HepG2 (cell line): ENCODE measurements around the gene SEZ6. TPM values are rescaled to one million over a fixed set of nuclear protein-coding genes. Genes with fewer than 3 reads are reported as not detected.

Experiments
- CHD2 ChIP-seq: IDR thresholded peaks from 2 replicates; pipeline ENCODE4 v1.6.1; 2011; ENCODE audit warnings: low read depth, low read length, improper control_type of control experiment
- JARID2 ChIP-seq: sonication (generic); formaldehyde crosslinking; IDR thresholded peaks from 2 replicates; pipeline ENCODE4 v1.8.1; 2023; ENCODE audit warnings: missing genetic modification reagents, inconsistent platforms; ENCODE audit not compliant: insufficient replicate concordance
- MYC ChIP-seq: sonication (generic); formaldehyde crosslinking; IDR thresholded peaks from 2 replicates; pipeline ENCODE4 v1.9.0; 2021; ENCODE audit warnings: missing genetic modification reagents, borderline replicate concordance
- SMYD3 ChIP-seq: sonication (generic); formaldehyde crosslinking; IDR thresholded peaks from 2 replicates; pipeline ENCODE4 v1.8.1; 2023; ENCODE audit warnings: mild to moderate bottlenecking, missing genetic modification reagents
- SRY ChIP-seq: sonication (generic); formaldehyde crosslinking; IDR thresholded peaks from 2 replicates; pipeline ENCODE4 v1.8.0; 2022; ENCODE audit warnings: mild to moderate bottlenecking, missing genetic modification reagents
- WIZ ChIP-seq: sonication (generic); formaldehyde crosslinking; IDR thresholded peaks from 2 replicates; pipeline ENCODE4 v1.5.1; 2020; ENCODE audit warnings: mild to moderate bottlenecking, missing genetic modification reagents
- ZFP37 ChIP-seq: sonication (generic); formaldehyde crosslinking; IDR thresholded peaks from 2 replicates; pipeline ENCODE4 v1.4.0; 2020; ENCODE audit warnings: missing genetic modification reagents, borderline replicate concordance
- polyA plus RNA-seq, 8 experiments: library from polyadenylated mRNA; depleted of rRNA in 3 of 8; stranded (reverse) in 7 of 8; unstranded in 1 of 8; fragments of >200 nt; fragmentation: Illumina TruSeq in 4 of 8; extraction: Trizol in 4 of 8; gene quantifications; 2 replicates each; pipeline versions ENCODE4 v1.2.1 to v1.2.3, GENCODE V29; 2011 to 2016; ENCODE audit warnings: low read depth in 4 of 8, missing spikeins in 1 of 8, mixed read lengths in 1 of 8; ENCODE audit not compliant: insufficient read depth in 1 of 8
- total RNA-seq, 5 experiments: library from RNA; depleted of rRNA; stranded (reverse); fragments of >200 nt; fragmentation: Illumina TruSeq; extraction: Trizol; gene quantifications; 2 replicates each; pipeline ENCODE4 v1.2.3, GENCODE V29; 2016; ENCODE audit warnings: low read depth in 1 of 5
- TF ChIP-seq, protein P1 (sequence below): IDR thresholded peaks from 2 replicates; pipeline ENCODE4 v1.6.1; 2012; ENCODE audit warnings: inconsistent platforms
- TF ChIP-seq, protein P2 (sequence below): sonication (generic); formaldehyde crosslinking; conservative IDR thresholded peaks from 2 replicates; pipeline ENCODE4 v1.8.0; 2022; ENCODE audit warnings: low read depth, missing genetic modification reagents
- TF ChIP-seq, protein P3 (sequence below): sonication (generic); formaldehyde crosslinking; IDR thresholded peaks from 2 replicates; pipeline ENCODE4 v1.9.0; 2021; ENCODE audit warnings: missing genetic modification reagents, borderline replicate concordance
- TF ChIP-seq, protein P4 (sequence below): sonication (generic); formaldehyde crosslinking; IDR thresholded peaks from 2 replicates; pipeline ENCODE4 v1.4.0; 2020; ENCODE audit warnings: low read depth, missing genetic modification reagents
- TF ChIP-seq, protein P5 (sequence below): sonication (generic); formaldehyde crosslinking; IDR thresholded peaks from 2 replicates; pipeline ENCODE4 v1.4.0; 2020; ENCODE audit warnings: missing genetic modification reagents, borderline replicate concordance
- TF ChIP-seq, protein P6 (sequence below): sonication (generic); formaldehyde crosslinking; IDR thresholded peaks from 2 replicates; pipeline ENCODE4 v1.4.0; 2020; ENCODE audit warnings: mild to moderate bottlenecking, missing genetic modification reagents
- TF ChIP-seq, protein P7 (sequence below): sonication (generic); formaldehyde crosslinking; IDR thresholded peaks from 2 replicates; pipeline ENCODE4 v1.5.1; 2020; ENCODE audit warnings: mild to moderate bottlenecking, moderate library complexity, missing genetic modification reagents

SEZ6 gene
- total and polyA plus RNA-seq, 2 of the 13 experiments (the other 11 are each of a cell fraction or from before 2014, with no cell fraction given): not detected

DNA sequence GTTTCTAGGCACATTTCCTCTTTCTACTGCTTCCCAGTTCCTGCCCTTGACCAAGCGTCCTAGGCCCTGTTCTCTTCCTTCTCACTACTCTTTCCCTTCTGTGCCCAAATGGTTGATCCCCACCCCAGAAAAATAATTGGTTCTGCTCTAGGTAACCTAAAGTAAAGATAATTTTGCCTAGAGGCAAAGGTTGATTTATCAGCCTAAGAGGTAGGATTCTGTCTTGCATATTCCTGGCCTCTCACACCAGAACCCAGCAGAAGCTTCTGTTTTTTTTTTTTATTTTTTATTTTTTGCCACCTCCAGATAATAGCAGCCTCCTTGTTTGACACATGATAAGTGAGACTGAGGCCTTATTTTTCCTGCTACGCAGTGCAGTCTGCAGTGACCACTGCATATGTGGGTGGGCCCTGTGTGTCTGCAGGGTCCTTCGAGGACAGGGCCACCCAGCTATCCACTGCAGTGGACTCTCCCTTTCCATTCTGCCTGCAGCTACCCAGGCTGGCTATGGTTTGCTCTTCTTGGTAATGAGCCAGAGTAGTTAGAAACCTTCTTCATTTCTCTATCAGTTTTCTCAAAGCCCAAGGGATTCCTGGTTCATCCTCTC is 37.8 kb upstream of the SEZ6 start (continued):
- TF ChIP-seq SRY (CRISPR knock-in tag) (0 out of 2 replicates have a peak, but pooled peaks have one; percentile 12), WIZ (CRISPR knock-in tag) (no peak), ZFP37 (no peak), SMYD3 (CRISPR knock-in tag) (no peak), CHD2 (no peak), MYC (CRISPR knock-in tag) (no peak), JARID2 (CRISPR knock-in tag) (no peak)
- TF ChIP-seq, protein P1, sequence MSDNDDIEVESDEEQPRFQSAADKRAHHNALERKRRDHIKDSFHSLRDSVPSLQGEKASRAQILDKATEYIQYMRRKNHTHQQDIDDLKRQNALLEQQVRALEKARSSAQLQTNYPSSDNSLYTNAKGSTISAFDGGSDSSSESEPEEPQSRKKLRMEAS: peak; percentile 37; the same call in 1 of the 2 replicates
- TF ChIP-seq, protein P2, sequence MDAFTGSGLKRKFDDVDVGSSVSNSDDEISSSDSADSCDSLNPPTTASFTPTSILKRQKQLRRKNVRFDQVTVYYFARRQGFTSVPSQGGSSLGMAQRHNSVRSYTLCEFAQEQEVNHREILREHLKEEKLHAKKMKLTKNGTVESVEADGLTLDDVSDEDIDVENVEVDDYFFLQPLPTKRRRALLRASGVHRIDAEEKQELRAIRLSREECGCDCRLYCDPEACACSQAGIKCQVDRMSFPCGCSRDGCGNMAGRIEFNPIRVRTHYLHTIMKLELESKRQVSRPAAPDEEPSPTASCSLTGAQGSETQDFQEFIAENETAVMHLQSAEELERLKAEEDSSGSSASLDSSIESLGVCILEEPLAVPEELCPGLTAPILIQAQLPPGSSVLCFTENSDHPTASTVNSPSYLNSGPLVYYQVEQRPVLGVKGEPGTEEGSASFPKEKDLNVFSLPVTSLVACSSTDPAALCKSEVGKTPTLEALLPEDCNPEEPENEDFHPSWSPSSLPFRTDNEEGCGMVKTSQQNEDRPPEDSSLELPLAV (CRISPR knock-in tag): no peak
- TF ChIP-seq, protein P3, sequence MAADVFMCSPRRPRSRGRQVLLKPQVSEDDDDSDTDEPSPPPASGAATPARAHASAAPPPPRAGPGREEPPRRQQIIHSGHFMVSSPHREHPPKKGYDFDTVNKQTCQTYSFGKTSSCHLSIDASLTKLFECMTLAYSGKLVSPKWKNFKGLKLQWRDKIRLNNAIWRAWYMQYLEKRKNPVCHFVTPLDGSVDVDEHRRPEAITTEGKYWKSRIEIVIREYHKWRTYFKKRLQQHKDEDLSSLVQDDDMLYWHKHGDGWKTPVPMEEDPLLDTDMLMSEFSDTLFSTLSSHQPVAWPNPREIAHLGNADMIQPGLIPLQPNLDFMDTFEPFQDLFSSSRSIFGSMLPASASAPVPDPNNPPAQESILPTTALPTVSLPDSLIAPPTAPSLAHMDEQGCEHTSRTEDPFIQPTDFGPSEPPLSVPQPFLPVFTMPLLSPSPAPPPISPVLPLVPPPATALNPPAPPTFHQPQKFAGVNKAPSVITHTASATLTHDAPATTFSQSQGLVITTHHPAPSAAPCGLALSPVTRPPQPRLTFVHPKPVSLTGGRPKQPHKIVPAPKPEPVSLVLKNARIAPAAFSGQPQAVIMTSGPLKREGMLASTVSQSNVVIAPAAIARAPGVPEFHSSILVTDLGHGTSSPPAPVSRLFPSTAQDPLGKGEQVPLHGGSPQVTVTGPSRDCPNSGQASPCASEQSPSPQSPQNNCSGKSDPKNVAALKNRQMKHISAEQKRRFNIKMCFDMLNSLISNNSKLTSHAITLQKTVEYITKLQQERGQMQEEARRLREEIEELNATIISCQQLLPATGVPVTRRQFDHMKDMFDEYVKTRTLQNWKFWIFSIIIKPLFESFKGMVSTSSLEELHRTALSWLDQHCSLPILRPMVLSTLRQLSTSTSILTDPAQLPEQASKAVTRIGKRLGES: no peak
- TF ChIP-seq, protein P4, sequence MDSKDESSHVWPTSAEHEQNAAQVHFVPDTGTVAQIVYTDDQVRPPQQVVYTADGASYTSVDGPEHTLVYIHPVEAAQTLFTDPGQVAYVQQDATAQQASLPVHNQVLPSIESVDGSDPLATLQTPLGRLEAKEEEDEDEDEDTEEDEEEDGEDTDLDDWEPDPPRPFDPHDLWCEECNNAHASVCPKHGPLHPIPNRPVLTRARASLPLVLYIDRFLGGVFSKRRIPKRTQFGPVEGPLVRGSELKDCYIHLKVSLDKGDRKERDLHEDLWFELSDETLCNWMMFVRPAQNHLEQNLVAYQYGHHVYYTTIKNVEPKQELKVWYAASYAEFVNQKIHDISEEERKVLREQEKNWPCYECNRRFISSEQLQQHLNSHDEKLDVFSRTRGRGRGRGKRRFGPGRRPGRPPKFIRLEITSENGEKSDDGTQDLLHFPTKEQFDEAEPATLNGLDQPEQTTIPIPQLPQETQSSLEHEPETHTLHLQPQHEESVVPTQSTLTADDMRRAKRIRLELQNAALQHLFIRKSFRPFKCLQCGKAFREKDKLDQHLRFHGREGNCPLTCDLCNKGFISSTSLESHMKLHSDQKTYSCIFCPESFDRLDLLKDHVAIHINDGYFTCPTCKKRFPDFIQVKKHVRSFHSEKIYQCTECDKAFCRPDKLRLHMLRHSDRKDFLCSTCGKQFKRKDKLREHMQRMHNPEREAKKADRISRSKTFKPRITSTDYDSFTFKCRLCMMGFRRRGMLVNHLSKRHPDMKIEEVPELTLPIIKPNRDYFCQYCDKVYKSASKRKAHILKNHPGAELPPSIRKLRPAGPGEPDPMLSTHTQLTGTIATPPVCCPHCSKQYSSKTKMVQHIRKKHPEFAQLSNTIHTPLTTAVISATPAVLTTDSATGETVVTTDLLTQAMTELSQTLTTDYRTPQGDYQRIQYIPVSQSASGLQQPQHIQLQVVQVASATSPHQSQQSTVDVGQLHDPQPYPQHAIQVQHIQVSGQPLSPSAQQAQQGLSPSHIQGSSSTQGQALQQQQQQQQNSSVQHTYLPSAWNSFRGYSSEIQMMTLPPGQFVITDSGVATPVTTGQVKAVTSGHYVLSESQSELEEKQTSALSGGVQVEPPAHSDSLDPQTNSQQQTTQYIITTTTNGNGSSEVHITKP (CRISPR knock-in tag): peak; percentile 79
- TF ChIP-seq, protein P5, sequence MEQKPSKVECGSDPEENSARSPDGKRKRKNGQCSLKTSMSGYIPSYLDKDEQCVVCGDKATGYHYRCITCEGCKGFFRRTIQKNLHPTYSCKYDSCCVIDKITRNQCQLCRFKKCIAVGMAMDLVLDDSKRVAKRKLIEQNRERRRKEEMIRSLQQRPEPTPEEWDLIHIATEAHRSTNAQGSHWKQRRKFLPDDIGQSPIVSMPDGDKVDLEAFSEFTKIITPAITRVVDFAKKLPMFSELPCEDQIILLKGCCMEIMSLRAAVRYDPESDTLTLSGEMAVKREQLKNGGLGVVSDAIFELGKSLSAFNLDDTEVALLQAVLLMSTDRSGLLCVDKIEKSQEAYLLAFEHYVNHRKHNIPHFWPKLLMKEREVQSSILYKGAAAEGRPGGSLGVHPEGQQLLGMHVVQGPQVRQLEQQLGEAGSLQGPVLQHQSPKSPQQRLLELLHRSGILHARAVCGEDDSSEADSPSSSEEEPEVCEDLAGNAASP (CRISPR knock-in tag): peak; percentile 87; the same call in 1 of the 2 replicates
- TF ChIP-seq, protein P6, sequence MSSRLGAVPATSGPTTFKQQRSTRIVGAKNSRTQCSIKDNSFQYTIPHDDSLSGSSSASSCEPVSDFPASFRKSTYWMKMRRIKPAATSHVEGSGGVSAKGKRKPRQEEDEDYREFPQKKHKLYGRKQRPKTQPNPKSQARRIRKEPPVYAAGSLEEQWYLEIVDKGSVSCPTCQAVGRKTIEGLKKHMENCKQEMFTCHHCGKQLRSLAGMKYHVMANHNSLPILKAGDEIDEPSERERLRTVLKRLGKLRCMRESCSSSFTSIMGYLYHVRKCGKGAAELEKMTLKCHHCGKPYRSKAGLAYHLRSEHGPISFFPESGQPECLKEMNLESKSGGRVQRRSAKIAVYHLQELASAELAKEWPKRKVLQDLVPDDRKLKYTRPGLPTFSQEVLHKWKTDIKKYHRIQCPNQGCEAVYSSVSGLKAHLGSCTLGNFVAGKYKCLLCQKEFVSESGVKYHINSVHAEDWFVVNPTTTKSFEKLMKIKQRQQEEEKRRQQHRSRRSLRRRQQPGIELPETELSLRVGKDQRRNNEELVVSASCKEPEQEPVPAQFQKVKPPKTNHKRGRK (CRISPR knock-in tag): no peak
- TF ChIP-seq, protein P7, sequence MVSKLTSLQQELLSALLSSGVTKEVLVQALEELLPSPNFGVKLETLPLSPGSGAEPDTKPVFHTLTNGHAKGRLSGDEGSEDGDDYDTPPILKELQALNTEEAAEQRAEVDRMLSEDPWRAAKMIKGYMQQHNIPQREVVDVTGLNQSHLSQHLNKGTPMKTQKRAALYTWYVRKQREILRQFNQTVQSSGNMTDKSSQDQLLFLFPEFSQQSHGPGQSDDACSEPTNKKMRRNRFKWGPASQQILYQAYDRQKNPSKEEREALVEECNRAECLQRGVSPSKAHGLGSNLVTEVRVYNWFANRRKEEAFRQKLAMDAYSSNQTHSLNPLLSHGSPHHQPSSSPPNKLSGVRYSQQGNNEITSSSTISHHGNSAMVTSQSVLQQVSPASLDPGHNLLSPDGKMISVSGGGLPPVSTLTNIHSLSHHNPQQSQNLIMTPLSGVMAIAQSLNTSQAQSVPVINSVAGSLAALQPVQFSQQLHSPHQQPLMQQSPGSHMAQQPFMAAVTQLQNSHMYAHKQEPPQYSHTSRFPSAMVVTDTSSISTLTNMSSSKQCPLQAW (CRISPR knock-in tag): 0 out of 2 replicates have a peak, but pooled peaks have one; percentile 6
